ENCODE results near the gene GIGYF2. TPM values are rescaled to one million over a fixed set of nuclear protein-coding genes. Genes with fewer than 3 reads are reported as not detected.
"Not testable (repeated sequence)": the region's sequence is repeated elsewhere in the genome, so short reads cannot be mapped to it uniquely, and the experiment has no call there.

Gene GIGYF2
- polyA plus RNA-seq, 4 donors = 12.7 to 56.6 (median 19.9) TPM

DNA sequence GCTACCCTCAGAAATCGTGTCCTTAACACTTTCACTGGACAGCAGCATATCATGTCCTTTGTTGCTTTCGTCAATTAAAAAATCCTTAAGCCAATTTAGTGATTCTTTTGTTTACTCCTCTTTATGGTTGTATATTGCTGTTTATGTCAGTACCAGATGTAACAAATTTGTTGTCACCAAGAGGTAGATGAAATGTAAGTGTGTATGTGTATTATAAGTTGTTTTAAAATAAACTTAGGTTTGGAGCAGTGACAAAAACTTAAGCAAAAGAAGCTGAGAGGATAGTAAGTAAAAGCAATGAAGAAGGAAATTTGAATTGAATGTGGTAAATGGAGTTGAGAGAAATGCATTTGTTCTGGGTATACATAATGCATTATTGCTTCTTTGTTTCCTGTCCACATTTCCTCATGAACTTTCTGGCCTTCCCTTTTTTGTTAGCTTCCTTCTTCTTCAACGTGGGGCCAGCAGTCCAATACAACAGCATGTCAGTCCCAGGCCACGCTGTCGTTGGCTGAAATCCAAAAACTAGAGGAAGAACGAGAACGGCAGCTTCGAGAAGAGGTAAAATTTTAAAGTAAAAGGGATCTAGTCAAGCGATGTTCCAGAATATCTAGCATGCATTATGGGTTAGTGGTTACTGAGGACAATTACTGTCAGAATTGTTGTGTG is 142.4 kb downstream of the GIGYF2 start:
- Histone ChIP-seq H3K27ac (ENCODE audit: low read depth in 1 of 3, low read length in 2 of 3) (no peak overlapping the region), H3K9me3 (ENCODE audit: control insufficient read depth in 2 of 2, insufficient read depth in 1 of 2, low read depth in 1 of 2, low read length in 1 of 2) (no peaks in the 10 kb centered on the region), H3K4me3 (ENCODE audit: low read depth in 1 of 3, low read length in 3 of 3) (no peak overlapping the region), H3K4me1 (ENCODE audit: control insufficient read depth in 3 of 3, insufficient read depth in 2 of 3, low read depth in 1 of 3, low read length in 2 of 3) (peaks cover 0 to 14% (median 4%) of the 10 kb centered on the region in 3 donors), H3K27me3 (ENCODE audit: control insufficient read depth in 3 of 3, insufficient read depth in 3 of 3, low read length in 3 of 3) (no peaks in the 10 kb centered on the region), H3K36me3 (ENCODE audit: control insufficient read depth in 3 of 3, insufficient read depth in 2 of 3, low read depth in 1 of 3, low read length in 3 of 3) (peaks cover 12 to 40% (median 22%) of the 10 kb centered on the region in 3 donors)
- DNase-seq (peak in 1 of 2 donors; percentile 63), FAIRE-seq (no peak)
- WGBS, 3 donors = 30 to 46% (median 36%) methylated on average over 9 of the region's 9 CpGs

DNA sequence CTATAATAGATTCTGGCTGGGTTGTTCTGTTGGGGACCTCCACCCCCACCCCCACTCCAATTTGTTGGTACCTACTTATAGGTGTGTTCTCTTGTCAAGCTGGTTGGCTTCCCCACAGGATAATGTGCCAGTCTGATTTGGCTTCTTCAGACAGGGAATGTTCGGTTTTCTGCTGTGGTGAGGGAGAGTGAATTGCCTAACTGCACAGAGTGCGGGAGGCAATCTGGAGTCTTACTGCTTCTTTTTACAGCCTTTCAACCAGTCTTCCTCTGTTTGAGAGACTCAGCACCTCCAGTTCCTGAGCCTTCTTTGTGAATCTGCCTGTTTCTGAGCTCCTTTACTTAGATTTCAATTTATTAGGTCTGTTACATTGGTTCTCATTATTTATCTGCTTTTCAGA is 145.6 kb downstream of the GIGYF2 start:
- H3K4me1 ChIP-seq (ENCODE audit: control insufficient read depth in 3 of 3, insufficient read depth in 2 of 3, low read depth in 1 of 3, low read length in 2 of 3) = peaks cover 0 to 14% (median 4%) of the 10 kb centered on the region in 3 donors
- H3K27ac ChIP-seq (ENCODE audit: low read depth in 1 of 3, low read length in 2 of 3) = no peak overlapping the region
- WGBS, 3 donors = 57 to 76% (median 65%) methylated on average over 2 of the region's 2 CpGs
- H3K36me3 ChIP-seq (ENCODE audit: control insufficient read depth in 3 of 3, insufficient read depth in 2 of 3, low read depth in 1 of 3, low read length in 3 of 3) = peaks cover 16 to 31% (median 23%) of the 10 kb centered on the region in 3 donors
- FAIRE-seq = no peak
- no peaks in the 10 kb centered on the region for H3K9me3 ChIP-seq (ENCODE audit: control insufficient read depth in 2 of 2, insufficient read depth in 1 of 2, low read depth in 1 of 2, low read length in 1 of 2)
- H3K4me3 ChIP-seq (ENCODE audit: low read depth in 1 of 3, low read length in 3 of 3) = no peak overlapping the region
- DNase-seq = no peak
- H3K27me3 ChIP-seq (ENCODE audit: control insufficient read depth in 3 of 3, insufficient read depth in 3 of 3, low read length in 3 of 3) = no peaks in the 10 kb centered on the region

GRCh38 chr2:232843834-232844233 is 146.7 kb downstream of the GIGYF2 start:
- peaks cover 16 to 34% (median 23%) of the 10 kb centered on the region in 3 donors for H3K36me3 ChIP-seq (ENCODE audit: control insufficient read depth in 3 of 3, insufficient read depth in 2 of 3, low read depth in 1 of 3, low read length in 3 of 3)
- H3K27ac ChIP-seq (ENCODE audit: low read depth in 1 of 3, low read length in 2 of 3) = no peak overlapping the region
- no peaks in the 10 kb centered on the region for H3K9me3 ChIP-seq (ENCODE audit: control insufficient read depth in 2 of 2, insufficient read depth in 1 of 2, low read depth in 1 of 2, low read length in 1 of 2)
- no peaks in the 10 kb centered on the region for H3K27me3 ChIP-seq (ENCODE audit: control insufficient read depth in 3 of 3, insufficient read depth in 3 of 3, low read length in 3 of 3)
- WGBS, 3 donors = 84 to 92% (median 85%) methylated on average over 3 of the region's 3 CpGs
- H3K4me1 ChIP-seq (ENCODE audit: control insufficient read depth in 3 of 3, insufficient read depth in 2 of 3, low read depth in 1 of 3, low read length in 2 of 3) = peaks cover 0 to 7% (median 2%) of the 10 kb centered on the region in 3 donors
- FAIRE-seq (no peak), DNase-seq (no peak)
- no peak overlapping the region for H3K4me3 ChIP-seq (ENCODE audit: low read depth in 1 of 3, low read length in 3 of 3)

- FAIRE-seq = no peak
- peaks cover 18 to 44% (median 25%) of the 10 kb centered on the region in 3 donors for H3K36me3 ChIP-seq (ENCODE audit: control insufficient read depth in 3 of 3, insufficient read depth in 2 of 3, low read depth in 1 of 3, low read length in 3 of 3)
Measured at GRCh38 chr2:232846055-232846454, 148.9 kb downstream of the GIGYF2 start.

DNA sequence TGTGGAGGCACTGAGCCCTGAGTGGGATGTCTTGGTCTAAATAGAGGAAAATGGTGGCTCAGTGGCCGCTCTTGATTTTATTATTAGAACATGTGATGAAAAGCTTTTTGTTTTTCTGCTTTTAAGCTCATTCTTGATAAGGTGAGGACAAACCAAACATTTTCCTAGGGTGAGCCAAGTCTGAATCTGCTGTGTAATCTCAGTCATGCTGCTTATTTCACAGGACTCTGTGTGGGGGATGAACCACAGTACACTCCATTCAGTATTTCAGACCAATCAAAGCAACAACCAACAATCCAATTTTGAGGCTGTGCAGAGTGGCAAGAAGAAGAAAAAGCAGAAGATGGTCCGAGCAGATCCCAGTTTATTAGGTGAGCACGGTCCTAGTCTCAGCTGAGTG is 152.9 kb downstream of the GIGYF2 start:
- H3K36me3 ChIP-seq (ENCODE audit: control insufficient read depth in 3 of 3, insufficient read depth in 2 of 3, low read depth in 1 of 3, low read length in 3 of 3) = peaks cover 13 to 45% (median 14%) of the 10 kb centered on the region in 3 donors
- H3K4me1 ChIP-seq (ENCODE audit: control insufficient read depth in 3 of 3, insufficient read depth in 2 of 3, low read depth in 1 of 3, low read length in 2 of 3) = peaks cover 0 to 4% (median 0%) of the 10 kb centered on the region in 3 donors
- no peaks in the 10 kb centered on the region for H3K9me3 ChIP-seq (ENCODE audit: control insufficient read depth in 2 of 2, insufficient read depth in 1 of 2, low read depth in 1 of 2, low read length in 1 of 2)
- FAIRE-seq = no peak
- 90 to 98% (median 94%) methylated on average over 3 of the region's 3 CpGs for WGBS, 3 donors
- H3K4me3 ChIP-seq (ENCODE audit: low read depth in 1 of 3, low read length in 3 of 3) = no peak overlapping the region
- no peak for DNase-seq
- H3K27me3 ChIP-seq (ENCODE audit: control insufficient read depth in 3 of 3, insufficient read depth in 3 of 3, low read length in 3 of 3) = no peaks in the 10 kb centered on the region
- H3K27ac ChIP-seq (ENCODE audit: low read depth in 1 of 3, low read length in 2 of 3) = no peak overlapping the region

More at GRCh38 chr2:232846055-232846454, 148.9 kb downstream of the GIGYF2 start:
- Histone ChIP-seq H3K27me3 (ENCODE audit: control insufficient read depth in 3 of 3, insufficient read depth in 3 of 3, low read length in 3 of 3) (no peaks in the 10 kb centered on the region), H3K27ac (ENCODE audit: low read depth in 1 of 3, low read length in 2 of 3) (no peak overlapping the region), H3K4me3 (ENCODE audit: low read depth in 1 of 3, low read length in 3 of 3) (no peak overlapping the region), H3K9me3 (ENCODE audit: control insufficient read depth in 2 of 2, insufficient read depth in 1 of 2, low read depth in 1 of 2, low read length in 1 of 2) (no peaks in the 10 kb centered on the region), H3K4me1 (ENCODE audit: control insufficient read depth in 3 of 3, insufficient read depth in 2 of 3, low read depth in 1 of 3, low read length in 2 of 3) (no peaks in the 10 kb centered on the region)
- peak; percentile 35 to 44 for DNase-seq

GRCh38 chr2:232852081-232852480 is 154.9 kb downstream of the GIGYF2 start:
- not testable (repeated sequence) for H3K4me1 ChIP-seq (ENCODE audit: control insufficient read depth in 3 of 3, insufficient read depth in 2 of 3, low read depth in 1 of 3, low read length in 2 of 3); FAIRE-seq; H3K27ac ChIP-seq (ENCODE audit: low read depth in 1 of 3, low read length in 2 of 3); H3K4me3 ChIP-seq (ENCODE audit: low read depth in 1 of 3, low read length in 3 of 3); H3K27me3 ChIP-seq (ENCODE audit: control insufficient read depth in 3 of 3, insufficient read depth in 3 of 3, low read length in 3 of 3); H3K9me3 ChIP-seq (ENCODE audit: control insufficient read depth in 2 of 2, insufficient read depth in 1 of 2, low read depth in 1 of 2, low read length in 1 of 2); DNase-seq
- H3K36me3 ChIP-seq (ENCODE audit: control insufficient read depth in 3 of 3, insufficient read depth in 2 of 3, low read depth in 1 of 3, low read length in 3 of 3) = peaks cover 15 to 60% (median 20%) of the 10 kb centered on the region in 3 donors
- WGBS, 3 donors = 92 to 93% (median 93%) methylated on average over 11 of the region's 11 CpGs

GRCh38 chr2:232852676-232853075 is 155.5 kb downstream of the GIGYF2 start:
- Histone ChIP-seq H3K4me3 (ENCODE audit: low read depth in 1 of 3, low read length in 3 of 3) (no peak overlapping the region), H3K27ac (ENCODE audit: low read depth in 1 of 3, low read length in 2 of 3) (no peak overlapping the region), H3K9me3 (ENCODE audit: control insufficient read depth in 2 of 2, insufficient read depth in 1 of 2, low read depth in 1 of 2, low read length in 1 of 2) (no peaks in the 10 kb centered on the region), H3K27me3 (ENCODE audit: control insufficient read depth in 3 of 3, insufficient read depth in 3 of 3, low read length in 3 of 3) (no peaks in the 10 kb centered on the region), H3K4me1 (ENCODE audit: control insufficient read depth in 3 of 3, insufficient read depth in 2 of 3, low read depth in 1 of 3, low read length in 2 of 3) (peaks cover under 1 to 12% (median 4%) of the 10 kb centered on the region in 3 donors), H3K36me3 (ENCODE audit: control insufficient read depth in 3 of 3, insufficient read depth in 2 of 3, low read depth in 1 of 3, low read length in 3 of 3) (peaks cover 15 to 57% (median 23%) of the 10 kb centered on the region in 3 donors)
- WGBS, 3 donors = 27 to 47% (median 36%) methylated on average over 2 of the region's 2 CpGs
- DNase-seq (no peak), FAIRE-seq (no peak)

DNA sequence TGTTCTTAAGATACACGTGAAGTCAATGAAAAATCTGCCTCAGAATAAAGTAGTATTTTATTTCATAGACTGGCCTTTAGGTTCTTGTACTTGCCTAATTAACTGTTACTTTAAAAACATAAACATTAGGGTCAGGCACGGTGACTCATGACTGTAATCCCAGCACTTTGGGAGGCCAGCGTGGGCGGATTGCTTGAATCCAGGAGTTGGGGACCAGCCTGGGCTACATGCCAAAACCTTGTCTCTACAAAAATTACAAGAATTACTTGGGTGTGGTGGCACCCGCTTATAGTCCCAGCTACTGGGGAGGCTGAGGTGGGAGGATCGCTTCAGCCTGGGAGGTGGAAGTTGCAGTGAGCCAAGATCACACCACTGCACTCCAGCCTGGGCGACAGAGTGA is 157.0 kb downstream of the GIGYF2 start:
- Histone ChIP-seq H3K36me3 (ENCODE audit: control insufficient read depth in 3 of 3, insufficient read depth in 2 of 3, low read depth in 1 of 3, low read length in 3 of 3) (peaks cover 21 to 61% (median 31%) of the 10 kb centered on the region in 3 donors), H3K27ac (ENCODE audit: low read depth in 1 of 3, low read length in 2 of 3) (no peak overlapping the region), H3K27me3 (ENCODE audit: control insufficient read depth in 3 of 3, insufficient read depth in 3 of 3, low read length in 3 of 3) (no peaks in the 10 kb centered on the region), H3K4me3 (ENCODE audit: low read depth in 1 of 3, low read length in 3 of 3) (no peak overlapping the region), H3K9me3 (ENCODE audit: control insufficient read depth in 2 of 2, insufficient read depth in 1 of 2, low read depth in 1 of 2, low read length in 1 of 2) (no peaks in the 10 kb centered on the region), H3K4me1 (ENCODE audit: control insufficient read depth in 3 of 3, insufficient read depth in 2 of 3, low read depth in 1 of 3, low read length in 2 of 3) (peaks cover 2 to 22% (median 4%) of the 10 kb centered on the region in 3 donors)
- FAIRE-seq (no peak), DNase-seq (peak in 1 of 2 donors; percentile 50)
- 23 to 45% (median 41%) methylated on average over 7 of the region's 7 CpGs for WGBS, 3 donors
